Measurements from ENCODE around the gene TIMM9.

DNA sequence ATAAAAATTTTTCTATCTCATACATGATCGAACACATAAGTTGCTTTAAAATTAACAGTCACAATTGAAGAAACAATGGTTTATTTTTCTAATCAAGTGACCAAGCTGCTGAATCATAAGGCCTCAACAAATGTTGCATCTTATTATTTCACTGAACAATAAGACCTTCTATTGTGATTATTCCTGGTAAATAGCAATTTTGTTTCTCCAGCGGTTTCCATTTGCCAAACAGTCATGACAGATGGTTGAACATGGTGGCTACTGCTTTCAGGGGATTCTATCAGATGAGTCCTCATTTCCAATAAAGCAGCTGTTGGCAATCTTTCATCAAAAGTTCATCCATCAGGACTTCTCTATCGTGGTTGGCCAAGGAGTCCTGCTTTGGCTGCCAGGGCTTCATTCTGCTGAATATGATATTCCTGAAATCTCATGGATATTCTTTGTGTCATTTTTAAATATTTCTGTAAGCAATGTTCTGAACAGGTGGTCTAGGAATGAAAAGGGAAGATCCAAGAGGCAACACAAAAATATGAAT is 18.6 kb downstream of the TIMM9 start:
- TF ChIP-seq SPI1 (IDR thresholded peaks at IDR 0.05; ENCODE audit: low read depth, low read length) = no peak
- no peak for TF ChIP-seq POLR2A (IDR thresholded peaks at IDR 0.05; ENCODE audit: low read depth, low read length)
- no peak for TF ChIP-seq TAF1 (IDR thresholded peaks at IDR 0.05; ENCODE audit: low read depth, low read length)
- no peak for TF ChIP-seq POLR2AphosphoS5 (IDR thresholded peaks at IDR 0.05; ENCODE audit: low read depth, low read length)
- no peak for TF ChIP-seq POU2F2 (IDR thresholded peaks at IDR 0.05; ENCODE audit: low read depth, low read length)
